ENCODE data around the gene PNPLA5.

Gene PNPLA5

DNA sequence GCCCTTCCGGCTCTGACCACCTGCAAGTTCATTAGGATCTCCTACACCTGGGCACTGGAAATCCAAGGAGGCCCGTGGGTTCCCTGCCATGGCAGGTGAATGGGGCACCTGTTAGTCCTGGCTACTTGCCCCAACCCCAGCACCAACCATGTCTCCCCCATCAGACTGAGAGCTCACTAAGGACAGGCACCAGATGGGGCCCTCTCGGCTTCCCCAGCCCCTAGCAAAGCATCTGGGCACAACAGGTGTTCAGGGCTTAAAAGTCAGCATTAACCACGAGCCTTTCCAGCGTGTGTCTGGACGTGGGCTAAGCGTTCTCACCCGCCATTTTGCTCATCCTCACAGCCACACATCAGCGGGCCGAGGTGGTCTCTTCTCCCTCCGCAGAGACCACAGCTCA lies 31.7 kb downstream of the PNPLA5 start:
- Histone ChIP-seq H3K4me1 (no peaks in the 10 kb centered on the region), H3K9me3 (no peaks in the 10 kb centered on the region), H3K36me3 (no peaks in the 10 kb centered on the region), H3K4me3 (ENCODE audit: low read depth, low read length) (no peak overlapping the region), H3K27me3 (no peaks in the 10 kb centered on the region)
- no peak for DNase-seq
- TF ChIP-seq, protein P1, sequence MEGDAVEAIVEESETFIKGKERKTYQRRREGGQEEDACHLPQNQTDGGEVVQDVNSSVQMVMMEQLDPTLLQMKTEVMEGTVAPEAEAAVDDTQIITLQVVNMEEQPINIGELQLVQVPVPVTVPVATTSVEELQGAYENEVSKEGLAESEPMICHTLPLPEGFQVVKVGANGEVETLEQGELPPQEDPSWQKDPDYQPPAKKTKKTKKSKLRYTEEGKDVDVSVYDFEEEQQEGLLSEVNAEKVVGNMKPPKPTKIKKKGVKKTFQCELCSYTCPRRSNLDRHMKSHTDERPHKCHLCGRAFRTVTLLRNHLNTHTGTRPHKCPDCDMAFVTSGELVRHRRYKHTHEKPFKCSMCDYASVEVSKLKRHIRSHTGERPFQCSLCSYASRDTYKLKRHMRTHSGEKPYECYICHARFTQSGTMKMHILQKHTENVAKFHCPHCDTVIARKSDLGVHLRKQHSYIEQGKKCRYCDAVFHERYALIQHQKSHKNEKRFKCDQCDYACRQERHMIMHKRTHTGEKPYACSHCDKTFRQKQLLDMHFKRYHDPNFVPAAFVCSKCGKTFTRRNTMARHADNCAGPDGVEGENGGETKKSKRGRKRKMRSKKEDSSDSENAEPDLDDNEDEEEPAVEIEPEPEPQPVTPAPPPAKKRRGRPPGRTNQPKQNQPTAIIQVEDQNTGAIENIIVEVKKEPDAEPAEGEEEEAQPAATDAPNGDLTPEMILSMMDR (IDR thresholded peaks at IDR 0.05; ENCODE audit: low read depth, low read length): no peak

DNA sequence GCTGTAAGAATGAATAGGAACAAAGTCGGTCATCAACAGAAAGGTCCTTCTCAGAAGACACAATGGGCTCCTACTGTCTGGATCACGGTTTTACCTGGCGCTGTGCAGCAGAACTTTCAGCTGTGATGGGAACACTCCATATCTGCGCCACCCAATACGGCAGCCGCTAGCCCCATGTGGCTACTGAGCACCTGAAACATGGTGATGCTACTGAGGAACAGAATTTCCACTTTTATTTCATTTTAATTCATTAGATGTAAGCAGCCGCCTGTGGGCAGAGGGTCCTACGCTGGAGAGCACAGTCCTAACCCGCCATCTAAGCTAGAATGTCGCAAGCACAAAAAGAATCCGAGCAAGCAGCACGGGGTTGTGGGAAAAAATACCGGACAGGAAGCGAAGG lies 32.2 kb downstream of the PNPLA5 start:
- no peak for DNase-seq
- TF ChIP-seq, protein P1 (IDR thresholded peaks at IDR 0.05; ENCODE audit: low read depth, low read length): no peak
- H3K36me3 ChIP-seq: no peaks in the 10 kb centered on the region
- no peak overlapping the region for H3K4me3 ChIP-seq (ENCODE audit: low read depth, low read length)
- H3K9me3 ChIP-seq: no peaks in the 10 kb centered on the region
- no peaks in the 10 kb centered on the region for H3K4me1 ChIP-seq
- H3K27me3 ChIP-seq: no peaks in the 10 kb centered on the region

DNA sequence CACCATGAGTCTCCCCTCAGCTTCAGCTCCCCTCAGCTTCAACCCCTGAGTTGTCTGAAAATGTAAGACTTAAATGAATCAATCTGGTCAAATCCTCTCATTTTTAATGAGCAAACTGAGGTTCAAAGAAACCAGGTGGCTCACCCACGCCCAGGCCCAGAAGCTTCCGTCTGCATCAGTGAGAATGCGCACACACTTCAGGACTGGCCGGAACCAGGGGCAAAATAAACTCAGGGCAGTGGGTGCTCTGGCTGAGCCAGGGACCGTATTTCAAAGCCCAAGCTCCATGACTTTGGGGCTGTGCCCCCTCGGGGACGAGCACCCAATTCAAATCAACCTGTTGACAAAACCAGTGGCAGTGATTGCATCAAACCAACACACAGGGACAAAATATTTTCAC lies 32.6 kb downstream of the PNPLA5 start:
- TF ChIP-seq, protein P1 (IDR thresholded peaks at IDR 0.05; ENCODE audit: low read depth, low read length): no peak
- Histone ChIP-seq H3K4me1 (no peaks in the 10 kb centered on the region), H3K4me3 (ENCODE audit: low read depth, low read length) (no peak overlapping the region), H3K36me3 (no peaks in the 10 kb centered on the region), H3K27me3 (no peaks in the 10 kb centered on the region), H3K9me3 (no peaks in the 10 kb centered on the region)
- no peak for DNase-seq

DNA sequence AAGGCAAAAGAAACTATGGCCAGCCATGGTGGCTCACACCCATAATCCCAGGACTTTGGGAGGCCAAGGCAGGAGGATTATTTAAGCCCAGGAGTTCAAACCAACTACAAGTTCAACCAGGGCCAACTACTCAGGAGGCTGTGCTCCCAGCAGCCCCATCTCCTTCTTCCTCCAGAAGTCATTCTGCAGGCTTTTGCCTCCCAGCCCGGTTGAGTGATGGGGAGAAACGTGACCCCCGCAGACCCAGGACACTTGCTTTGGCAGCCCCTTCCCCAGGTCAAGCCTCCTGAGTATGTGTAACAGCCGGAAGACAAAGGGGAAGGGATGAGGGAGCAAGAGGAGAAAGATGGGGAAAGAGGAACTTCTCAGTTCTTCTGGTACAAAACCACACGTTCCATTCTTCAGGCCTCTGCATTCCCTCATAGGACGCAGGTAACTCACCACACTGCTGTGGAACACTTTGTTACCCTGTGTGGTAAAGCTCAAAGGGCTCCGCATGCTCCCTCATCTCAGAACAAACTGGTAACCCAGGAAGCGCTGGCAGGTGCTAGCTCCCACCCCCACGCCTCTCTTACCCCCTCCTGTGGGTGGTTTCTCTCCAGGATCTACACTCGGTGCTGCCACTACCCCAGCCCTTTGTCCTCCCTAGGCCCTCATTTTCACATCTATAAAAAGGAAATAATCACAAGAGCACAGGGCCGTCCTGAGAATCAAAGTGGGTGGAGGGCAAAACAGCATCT lies 33.5 kb downstream of the PNPLA5 start:
- TF ChIP-seq, protein P1 (IDR thresholded peaks at IDR 0.05; ENCODE audit: low read depth, low read length): no peak
- Histone ChIP-seq H3K27me3 (no peaks in the 10 kb centered on the region), H3K4me1 (no peaks in the 10 kb centered on the region), H3K36me3 (no peaks in the 10 kb centered on the region), H3K9me3 (no peaks in the 10 kb centered on the region), H3K4me3 (ENCODE audit: low read depth, low read length) (no peak overlapping the region)
- DNase-seq: no peak

DNA sequence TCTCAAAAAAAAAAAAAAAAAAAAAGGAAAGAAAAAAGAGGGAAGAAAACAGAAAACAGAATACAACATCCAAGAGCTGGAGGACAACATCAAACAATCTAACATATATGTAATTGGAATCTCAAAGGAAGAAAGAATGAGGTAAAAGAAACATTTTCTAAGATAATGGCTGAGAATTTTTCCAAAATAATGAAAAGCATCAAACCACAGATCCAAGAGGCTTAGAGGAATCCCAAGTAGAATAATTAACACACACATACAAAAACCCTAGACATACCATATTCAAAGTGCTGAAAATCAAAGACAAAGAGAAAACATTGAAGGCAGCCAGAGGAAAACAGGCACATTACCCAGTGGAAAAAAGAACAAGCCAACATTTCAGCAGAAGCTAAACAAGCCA lies 34.4 kb downstream of the PNPLA5 start:
- Histone ChIP-seq H3K27me3 (no peaks in the 10 kb centered on the region), H3K9me3 (no peaks in the 10 kb centered on the region), H3K4me1 (no peaks in the 10 kb centered on the region), H3K36me3 (no peaks in the 10 kb centered on the region), H3K4me3 (ENCODE audit: low read depth, low read length) (no peak overlapping the region)
- TF ChIP-seq, protein P1 (IDR thresholded peaks at IDR 0.05; ENCODE audit: low read depth, low read length): no peak
- DNase-seq: no peak

DNA sequence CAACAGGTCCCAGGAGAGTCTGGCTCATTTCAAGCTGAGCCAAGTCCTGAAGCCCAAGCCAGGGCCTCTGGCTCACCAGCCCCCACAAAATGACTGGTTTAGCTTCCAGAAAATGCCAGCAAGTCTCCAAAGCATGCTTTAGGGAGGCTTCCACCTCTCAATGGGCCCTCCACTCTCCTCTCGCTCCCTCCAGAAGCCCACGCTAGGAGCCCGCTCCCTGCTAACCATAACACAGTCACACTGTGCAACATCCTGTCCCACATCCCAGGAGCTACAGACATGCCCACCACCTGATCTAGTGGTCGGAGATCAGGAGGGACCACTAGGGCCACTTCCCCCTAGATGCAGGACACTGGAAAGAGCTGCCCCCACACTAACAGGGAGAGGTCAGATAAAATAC lies 36.4 kb downstream of the PNPLA5 start:
- no peaks in the 10 kb centered on the region for H3K27me3 ChIP-seq
- TF ChIP-seq, protein P1 (IDR thresholded peaks at IDR 0.05; ENCODE audit: low read depth, low read length): no peak
- H3K36me3 ChIP-seq: no peaks in the 10 kb centered on the region
- DNase-seq: no peak
- no peaks in the 10 kb centered on the region for H3K4me1 ChIP-seq
- H3K4me3 ChIP-seq (ENCODE audit: low read depth, low read length): no peak overlapping the region
- no peaks in the 10 kb centered on the region for H3K9me3 ChIP-seq

All from BE2C (cell line).